Measurements from ENCODE around the gene HTRA2. TPM values are rescaled to one million over a fixed set of nuclear protein-coding genes. Genes with fewer than 3 reads are reported as not detected.

HTRA2 gene
- total RNA-seq, 4 donors from 2014 or later: 27.3 to 45.9 (median 37.5) TPM

GRCh38 chr2:74493546-74493945 lies 36.2 kb upstream of the HTRA2 start:
- intact Hi-C loops (cut with DNase I): no loop called here
- Histone ChIP-seq H3K27ac (no peak overlapping the region), H3K27me3 (no peaks in the 10 kb centered on the region), H3K4me1 (peaks cover 12 to 14% of the 10 kb centered on the region in 2 donors), H3K9me3 (no peaks in the 10 kb centered on the region), H3K4me3 (replicated peaks in 1 of 3) (no peak overlapping the region), H3K36me3 (peaks cover 25 to 40% of the 10 kb centered on the region in 2 donors)
- DNase-seq: no peak
- TF ChIP-seq POLR2A (IDR thresholded peaks at IDR 0.05) (no peak), CTCF (IDR thresholded peaks at IDR 0.05) (no peak)
- 92 to 95% methylated on average over 3 of the region's 3 CpGs for WGBS, 2 donors

GRCh38 chr2:74495440-74495839 lies 34.3 kb upstream of the HTRA2 start:
- Histone ChIP-seq H3K27ac (no peak overlapping the region), H3K4me1 (peaks cover 21 to 26% of the 10 kb centered on the region in 2 donors), H3K27me3 (no peaks in the 10 kb centered on the region), H3K4me3 (replicated peaks in 1 of 3) (no peak overlapping the region), H3K36me3 (peaks cover 19 to 33% of the 10 kb centered on the region in 2 donors), H3K9me3 (no peaks in the 10 kb centered on the region)
- TF ChIP-seq POLR2A (IDR thresholded peaks at IDR 0.05) (no peak), CTCF (IDR thresholded peaks at IDR 0.05) (no peak)
- WGBS, 2 donors: 76 to 93% methylated on average over 1 of the region's 1 CpG
- no peak for DNase-seq
- intact Hi-C loops (cut with DNase I): no loop called here

- no peak for DNase-seq
- Histone ChIP-seq H3K4me1 (peaks cover 21 to 26% of the 10 kb centered on the region in 2 donors), H3K9me3 (no peaks in the 10 kb centered on the region), H3K36me3 (peaks cover 1 to 15% of the 10 kb centered on the region in 2 donors), H3K27ac (no peak overlapping the region), H3K27me3 (peaks cover 1% of the 10 kb centered on the region), H3K4me3 (replicated peaks in 1 of 3) (peak overlapping the region in 1 of 3 donors; percentile 19)
- TF ChIP-seq POLR2A (IDR thresholded peaks at IDR 0.05) (no peak), CTCF (IDR thresholded peaks at IDR 0.05) (no peak)
- intact Hi-C loops (cut with DNase I): no loop called here
- WGBS, 2 donors: 52 to 58% methylated on average over 19 of the region's 19 CpGs
Measured at GRCh38 chr2:74496997-74497776, 32.5 kb upstream of the HTRA2 start.

- no peak for TF ChIP-seq CTCF (IDR thresholded peaks at IDR 0.05)
- no peak for TF ChIP-seq POLR2A (IDR thresholded peaks at IDR 0.05)
- H3K4me1 ChIP-seq: peaks cover 26 to 29% of the 10 kb centered on the region in 2 donors
- H3K36me3 ChIP-seq: peaks cover 0 to 8% of the 10 kb centered on the region in 2 donors
- H3K27me3 ChIP-seq: peaks cover 7% of the 10 kb centered on the region
- intact Hi-C loops (cut with DNase I): no loop called here
- H3K9me3 ChIP-seq: no peaks in the 10 kb centered on the region
- H3K4me3 ChIP-seq (replicated peaks in 1 of 3): peak overlapping the region in 1 of 3 donors; percentile 19
- no peak overlapping the region for H3K27ac ChIP-seq
- peak; percentile 35 to 46 for DNase-seq
- WGBS, 2 donors: 2 to 5% methylated on average over 19 to 59 of the region's 61 CpGs
Measured at GRCh38 chr2:74497777-74498499, 31.8 kb upstream of the HTRA2 start.
